HG02759 (cell line): ENCODE results near the gene CHD6.

Experiments used
- ATAC-seq: cut with Tn5 transposase; IDR thresholded peaks from one replicate; pipeline ENCODE4 v1.9.1; 2021; ENCODE audit warnings: mild to moderate bottlenecking, moderate library complexity; ENCODE audit not compliant: unreplicated experiment

The CHD6 gene

GRCh38 chr20:41510224-41510623, 108.0 kb downstream of the CHD6 start:
- no peak for ATAC-seq

GRCh38 chr20:41509316-41510200, 108.6 kb downstream of the CHD6 start:
- no peak for ATAC-seq

- ATAC-seq = no peak
These were observed 109.8 kb downstream of the CHD6 start for GRCh38 chr20:41508335-41508734.

- ATAC-seq = no peak
These were observed 110.3 kb downstream of the CHD6 start for GRCh38 chr20:41507851-41508250.

- no peak for ATAC-seq
These were observed 110.7 kb downstream of the CHD6 start for GRCh38 chr20:41507436-41507835.

GRCh38 chr20:41506192-41506915, 111.8 kb downstream of the CHD6 start:
- no peak for ATAC-seq

GRCh38 chr20:41505184-41505583, 113.0 kb downstream of the CHD6 start:
- ATAC-seq = no peak

GRCh38 chr20:41501376-41501775, 116.8 kb downstream of the CHD6 start:
- no peak for ATAC-seq

GRCh38 chr20:41499961-41500725, 118.0 kb downstream of the CHD6 start:
- no peak for ATAC-seq

- no peak for ATAC-seq
These were observed 119.1 kb downstream of the CHD6 start for GRCh38 chr20:41499064-41499463.

GRCh38 chr20:41497186-41497895, 120.8 kb downstream of the CHD6 start:
- ATAC-seq = no peak

GRCh38 chr20:41494451-41494850, 123.7 kb downstream of the CHD6 start:
- no peak for ATAC-seq

- no peak for ATAC-seq
These were observed 134.6 kb downstream of the CHD6 start for GRCh38 chr20:41483553-41483930.

- no peak for ATAC-seq
These were observed 135.3 kb downstream of the CHD6 start for GRCh38 chr20:41482647-41483552.

GRCh38 chr20:41480054-41480770, 138.0 kb downstream of the CHD6 start:
- no peak for ATAC-seq

GRCh38 chr20:41479113-41479512, 139.1 kb downstream of the CHD6 start:
- ATAC-seq = no peak

GRCh38 chr20:41478026-41478425, 140.2 kb downstream of the CHD6 start:
- ATAC-seq = no peak

GRCh38 chr20:41476446-41476845, 141.7 kb downstream of the CHD6 start:
- ATAC-seq = no peak

- no peak for ATAC-seq
These were observed 142.2 kb downstream of the CHD6 start for GRCh38 chr20:41476013-41476441.
